Breast epithelium (tissue), 4 donors: ENCODE measurements around the gene KCNQ5. TPM values are rescaled to one million over a fixed set of nuclear protein-coding genes. Genes with fewer than 3 reads are reported as not detected.

Experiments used
- DNase-seq, 2 donors: peaks; one replicate each; pipeline ENCODE4 v3.0.0-alpha.2; 2019; ENCODE audit warnings: low spot score in 2 of 2
- H3K27ac ChIP-seq, 2 donors: fragments of 200-600 bp; sonication (generic) in 1 of 2; one replicate each; pipeline ENCODE4 v1.5.1; 2016 to 2019; ENCODE audit warnings: mild to moderate bottlenecking in 1 of 2
- H3K27me3 ChIP-seq, 2 donors: fragments of 200-600 bp; sonication (generic) in 1 of 2; one replicate each; pipeline versions ENCODE4 v1.5.1 to v1.6.0; 2017 to 2019; ENCODE audit warnings: control low read depth in 1 of 2, mild to moderate bottlenecking in 1 of 2
- H3K36me3 ChIP-seq: fragments of 200-600 bp; one replicate; pipeline ENCODE4 v1.5.1; 2019
- H3K4me1 ChIP-seq, 2 donors: fragments of 200-600 bp; sonication (generic); one replicate each; pipeline ENCODE4 v1.5.1; 2016 to 2019; ENCODE audit warnings: control low read depth in 1 of 2
- H3K4me3 ChIP-seq, 3 donors: fragments of 200-600 bp; sonication (generic); 1 replicate in 2 of 3; 2 replicates in 1 of 3; pipeline ENCODE4 v1.5.1; 2016 to 2019; ENCODE audit warnings: mild to moderate bottlenecking in 3 of 3, moderate library complexity in 2 of 3
- H3K9me3 ChIP-seq, 2 donors: fragments of 200-600 bp; sonication (generic) in 1 of 2; one replicate each; pipeline ENCODE4 v1.5.1; 2016 to 2019; ENCODE audit warnings: control low read depth in 1 of 2
- CTCF ChIP-seq, 3 donors: fragments of 450-650 bp; IDR thresholded peaks; one replicate each; pipeline ENCODE4 v1.5.1; 2016 to 2017; ENCODE audit warnings: antibody characterized with exemption in 3 of 3, mild to moderate bottlenecking in 3 of 3, moderate library complexity in 3 of 3
- POLR2A ChIP-seq: fragments of 450-650 bp; IDR thresholded peaks from one replicate; pipeline ENCODE4 v1.6.1; 2016; ENCODE audit warnings: antibody characterized with exemption, mild to moderate bottlenecking, moderate library complexity
- POLR2AphosphoS5 ChIP-seq, 3 donors: sonication (generic); formaldehyde crosslinking; IDR thresholded peaks; one replicate each; pipeline ENCODE4 v1.6.1; 2017; ENCODE audit warnings: antibody characterized with exemption in 3 of 3
- intact Hi-C: fragments of 100-400 bp; cut with DNase I; formaldehyde crosslinking; loops from one replicate; pipeline ENCODE4 v1.15.1; 2023; ENCODE audit warnings: low total_unique reads
- total RNA-seq, 3 donors: library from RNA; depleted of rRNA; stranded (reverse); fragments of >200 nt; gene quantifications; one replicate each; pipeline ENCODE4 v1.1.0, GENCODE V29; 2016

KCNQ5 gene
- total RNA-seq, 3 donors from 2014 or later: 0.16 to 1.0 (median 0.33) TPM

DNA sequence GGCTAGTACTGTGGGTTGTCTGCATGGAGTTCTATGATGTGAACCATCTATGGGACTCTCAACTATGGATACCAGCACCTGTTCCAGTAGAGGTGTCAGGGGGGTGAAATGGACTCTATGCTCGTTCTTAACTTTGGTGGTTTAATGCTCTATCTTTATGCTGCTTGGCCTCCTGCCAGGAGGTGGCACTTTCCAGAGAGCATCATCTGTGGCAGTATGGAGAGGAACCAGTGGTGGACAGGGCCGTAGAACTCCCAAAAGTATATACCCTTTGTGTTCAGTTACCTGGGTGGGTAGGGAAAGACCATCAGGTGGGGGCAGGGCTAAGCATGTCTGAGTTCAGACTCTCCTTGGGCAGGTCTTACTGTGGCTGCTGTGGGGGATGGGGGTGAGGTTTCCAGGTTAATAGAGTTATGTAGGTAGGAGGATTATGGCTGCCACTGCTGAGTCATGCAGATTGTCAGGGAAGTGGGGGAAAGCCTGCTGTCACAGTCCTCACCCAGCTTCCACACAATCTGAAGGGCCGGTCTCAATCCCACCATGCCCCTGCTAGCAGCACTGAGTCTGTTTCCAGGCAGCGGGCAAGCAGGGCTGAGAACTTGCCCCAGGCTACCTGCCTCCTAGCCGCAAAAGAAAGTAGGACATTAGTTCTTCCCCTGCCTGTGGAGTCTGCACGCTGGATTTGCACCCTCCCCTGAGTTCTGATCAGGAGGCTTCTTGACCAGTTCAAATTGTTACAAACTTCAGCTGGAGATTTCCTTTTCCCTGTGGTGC lies 284.0 kb downstream of the KCNQ5 start:
- no peak for TF ChIP-seq POLR2A
- no peak for TF ChIP-seq CTCF (IDR thresholded peaks at IDR 0.05)
- H3K4me1 ChIP-seq: no peaks in the 10 kb centered on the region
- H3K36me3 ChIP-seq: no peaks in the 10 kb centered on the region
- no peak overlapping the region for H3K4me3 ChIP-seq
- H3K27me3 ChIP-seq: no peaks in the 10 kb centered on the region
- no peaks in the 10 kb centered on the region for H3K9me3 ChIP-seq
- intact Hi-C loops: no loop called here
- no peak overlapping the region for H3K27ac ChIP-seq
- DNase-seq: no peak

- no peaks in the 10 kb centered on the region for H3K4me1 ChIP-seq
- intact Hi-C loops: no loop called here
- no peak for DNase-seq
- H3K36me3 ChIP-seq: no peaks in the 10 kb centered on the region
- TF ChIP-seq CTCF (IDR thresholded peaks at IDR 0.05) (no peak), POLR2AphosphoS5 (IDR thresholded peaks at IDR 0.05) (no peak), POLR2A (no peak)
- no peak overlapping the region for H3K4me3 ChIP-seq
- no peaks in the 10 kb centered on the region for H3K27me3 ChIP-seq
- no peak overlapping the region for H3K27ac ChIP-seq
- no peaks in the 10 kb centered on the region for H3K9me3 ChIP-seq
Measured at GRCh38 chr6:72911463-72912155, 289.7 kb downstream of the KCNQ5 start.

DNA sequence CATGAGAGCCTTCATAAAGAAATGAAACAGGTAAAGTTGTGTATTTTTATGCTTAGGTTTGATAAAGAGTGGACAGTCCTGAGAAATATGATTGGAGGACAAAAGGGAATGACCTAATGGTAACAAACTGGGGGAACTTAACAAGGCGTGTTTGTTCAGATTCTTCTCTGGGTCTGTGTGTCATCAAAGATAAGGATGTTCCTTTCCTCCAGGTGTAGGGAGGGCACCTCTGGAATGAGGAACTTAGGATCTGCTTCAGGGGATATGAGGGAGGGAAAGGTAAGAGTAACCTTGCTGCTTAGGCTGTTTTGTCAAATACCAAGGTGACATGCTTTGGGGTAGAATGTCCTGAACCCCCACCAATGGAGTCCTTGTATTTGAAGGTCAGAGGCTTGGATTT lies 291.9 kb downstream of the KCNQ5 start:
- no peaks in the 10 kb centered on the region for H3K27me3 ChIP-seq
- intact Hi-C loops: no loop called here
- TF ChIP-seq POLR2AphosphoS5 (IDR thresholded peaks at IDR 0.05) (no peak), CTCF (IDR thresholded peaks at IDR 0.05) (no peak), POLR2A (no peak)
- H3K27ac ChIP-seq: no peak overlapping the region
- H3K9me3 ChIP-seq: no peaks in the 10 kb centered on the region
- DNase-seq: no peak
- no peak overlapping the region for H3K4me3 ChIP-seq
- H3K4me1 ChIP-seq: no peaks in the 10 kb centered on the region
- no peaks in the 10 kb centered on the region for H3K36me3 ChIP-seq

- TF ChIP-seq CTCF (IDR thresholded peaks at IDR 0.05) (no peak), POLR2A (no peak), POLR2AphosphoS5 (IDR thresholded peaks at IDR 0.05) (no peak)
- Histone ChIP-seq H3K4me3 (no peak overlapping the region), H3K4me1 (no peaks in the 10 kb centered on the region), H3K36me3 (no peaks in the 10 kb centered on the region), H3K27ac (no peak overlapping the region), H3K9me3 (no peaks in the 10 kb centered on the region), H3K27me3 (no peaks in the 10 kb centered on the region)
- DNase-seq: no peak
- intact Hi-C loops: no loop called here
Measured at GRCh38 chr6:72916298-72916697, 294.4 kb downstream of the KCNQ5 start.

GRCh38 chr6:72916906-72917305 lies 295.0 kb downstream of the KCNQ5 start:
- H3K9me3 ChIP-seq: no peaks in the 10 kb centered on the region
- intact Hi-C loops: no loop called here
- no peaks in the 10 kb centered on the region for H3K36me3 ChIP-seq
- H3K4me3 ChIP-seq: no peak overlapping the region
- no peaks in the 10 kb centered on the region for H3K27me3 ChIP-seq
- no peaks in the 10 kb centered on the region for H3K4me1 ChIP-seq
- DNase-seq: no peak
- no peak overlapping the region for H3K27ac ChIP-seq
- no peak for TF ChIP-seq POLR2AphosphoS5 (IDR thresholded peaks at IDR 0.05)
- no peak for TF ChIP-seq CTCF (IDR thresholded peaks at IDR 0.05)
- no peak for TF ChIP-seq POLR2A
